Endothelial cell (in vitro differentiated cells): ENCODE measurements around the gene DNAH8. TPM values are rescaled to one million over a fixed set of nuclear protein-coding genes. Genes with fewer than 3 reads are reported as not detected.

ENCODE experiments used
- DNase-seq: peaks from one replicate; pipeline ENCODE4 v3.0.0; 2021; ENCODE audit warnings: low spot score
- H3K27ac Mint-ChIP-seq: one replicate; pipeline ENCODE4 v1.8.0; 2021; ENCODE audit warnings: mixed read lengths, inconsistent platforms; ENCODE audit not compliant: unreplicated experiment
- H3K27me3 Mint-ChIP-seq: one replicate; pipeline ENCODE4 v1.8.0; 2021; ENCODE audit warnings: mild to moderate bottlenecking, moderate library complexity, mixed read lengths, inconsistent platforms; ENCODE audit not compliant: unreplicated experiment
- H3K36me3 Mint-ChIP-seq: one replicate; pipeline ENCODE4 v1.8.0; 2021; ENCODE audit warnings: mild to moderate bottlenecking, low read depth, mixed read lengths, inconsistent platforms; ENCODE audit not compliant: unreplicated experiment
- H3K4me1 Mint-ChIP-seq: one replicate; pipeline ENCODE4 v1.8.0; 2021; ENCODE audit warnings: mild to moderate bottlenecking, mixed read lengths, inconsistent platforms; ENCODE audit not compliant: unreplicated experiment
- H3K4me3 Mint-ChIP-seq: one replicate; pipeline ENCODE4 v1.8.0; 2021; ENCODE audit warnings: mild to moderate bottlenecking, mixed read lengths, inconsistent platforms; ENCODE audit not compliant: unreplicated experiment
- H3K9me3 Mint-ChIP-seq: one replicate; pipeline ENCODE4 v1.8.0; 2021; ENCODE audit warnings: mixed read lengths, inconsistent platforms; ENCODE audit not compliant: unreplicated experiment
- total RNA-seq: library from RNA; stranded (reverse); fragmentation: NEBNext Ultra II Directional; extraction: Animal tissue kit (Norgen Biotek cat#: 25700); gene quantifications from one replicate; pipeline ENCODE4 v1.2.1, GENCODE V29; 2021; ENCODE audit not compliant: unreplicated experiment
- TF ChIP-seq, protein P1 (sequence below): fragments of 200-600 bp; sonication (generic); IDR thresholded peaks from one replicate; pipeline ENCODE4 v1.5.0; 2021; ENCODE audit warnings: antibody characterized with exemption; ENCODE audit not compliant: unreplicated experiment

The DNAH8 gene
- total RNA-seq, 1 donor from 2014 or later, result 0.05 TPM

DNA sequence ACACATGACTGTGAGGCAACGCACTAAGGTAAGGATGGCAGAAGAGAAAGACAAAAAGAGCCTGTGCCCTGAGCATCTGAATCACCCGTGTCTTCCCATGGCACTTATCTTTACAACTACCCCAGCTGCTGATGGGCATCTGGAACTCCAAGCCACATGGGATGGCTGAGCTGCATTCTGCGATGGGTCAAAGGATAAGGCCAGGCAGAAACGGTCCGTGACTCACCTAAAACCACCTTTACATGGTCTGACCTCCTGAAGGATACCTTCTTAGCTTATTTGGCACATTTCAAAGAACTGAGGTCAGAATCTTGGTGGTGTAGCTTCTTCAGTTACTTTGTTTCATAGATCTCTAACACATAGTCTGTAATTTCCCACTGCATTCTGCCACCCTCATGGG, 99.7 kb downstream of the DNAH8 start:
- TF ChIP-seq, protein P1, sequence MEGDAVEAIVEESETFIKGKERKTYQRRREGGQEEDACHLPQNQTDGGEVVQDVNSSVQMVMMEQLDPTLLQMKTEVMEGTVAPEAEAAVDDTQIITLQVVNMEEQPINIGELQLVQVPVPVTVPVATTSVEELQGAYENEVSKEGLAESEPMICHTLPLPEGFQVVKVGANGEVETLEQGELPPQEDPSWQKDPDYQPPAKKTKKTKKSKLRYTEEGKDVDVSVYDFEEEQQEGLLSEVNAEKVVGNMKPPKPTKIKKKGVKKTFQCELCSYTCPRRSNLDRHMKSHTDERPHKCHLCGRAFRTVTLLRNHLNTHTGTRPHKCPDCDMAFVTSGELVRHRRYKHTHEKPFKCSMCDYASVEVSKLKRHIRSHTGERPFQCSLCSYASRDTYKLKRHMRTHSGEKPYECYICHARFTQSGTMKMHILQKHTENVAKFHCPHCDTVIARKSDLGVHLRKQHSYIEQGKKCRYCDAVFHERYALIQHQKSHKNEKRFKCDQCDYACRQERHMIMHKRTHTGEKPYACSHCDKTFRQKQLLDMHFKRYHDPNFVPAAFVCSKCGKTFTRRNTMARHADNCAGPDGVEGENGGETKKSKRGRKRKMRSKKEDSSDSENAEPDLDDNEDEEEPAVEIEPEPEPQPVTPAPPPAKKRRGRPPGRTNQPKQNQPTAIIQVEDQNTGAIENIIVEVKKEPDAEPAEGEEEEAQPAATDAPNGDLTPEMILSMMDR, result no peak
- H3K27me3 Mint-ChIP-seq, result peaks cover 4% of the 10 kb centered on the region
- H3K36me3 Mint-ChIP-seq, result no peaks in the 10 kb centered on the region
- DNase-seq, result no peak
- H3K4me3 Mint-ChIP-seq, result no peak overlapping the region
- H3K27ac Mint-ChIP-seq, result no peak overlapping the region
- H3K4me1 Mint-ChIP-seq, result no peaks in the 10 kb centered on the region
- no peaks in the 10 kb centered on the region for H3K9me3 Mint-ChIP-seq

DNA sequence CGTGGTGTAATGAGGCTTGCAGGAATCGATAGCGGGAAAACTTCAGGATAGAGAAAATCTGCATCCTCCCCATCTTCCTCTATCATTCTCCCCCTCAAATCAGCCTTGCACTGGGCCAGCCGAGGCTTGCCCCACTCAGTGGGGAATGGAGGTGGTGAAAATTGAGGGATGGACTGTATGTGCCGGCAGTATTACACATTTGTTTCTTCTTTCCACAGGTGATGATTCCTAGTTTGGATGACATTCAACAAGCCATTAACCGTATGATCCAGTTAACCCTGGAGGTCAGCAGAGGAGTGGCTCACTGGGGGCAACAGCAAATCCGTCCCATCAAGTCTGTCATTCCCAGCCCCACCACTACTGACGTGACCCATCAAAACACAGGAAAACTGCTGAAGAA, 100.1 kb downstream of the DNAH8 start:
- Mint-ChIP-seq H3K36me3 (no peaks in the 10 kb centered on the region), H3K9me3 (no peaks in the 10 kb centered on the region), H3K27ac (no peak overlapping the region), H3K4me1 (no peaks in the 10 kb centered on the region), H3K4me3 (no peak overlapping the region), H3K27me3 (peaks cover 1% of the 10 kb centered on the region)
- no peak for DNase-seq
- TF ChIP-seq, protein P1, result no peak

DNA sequence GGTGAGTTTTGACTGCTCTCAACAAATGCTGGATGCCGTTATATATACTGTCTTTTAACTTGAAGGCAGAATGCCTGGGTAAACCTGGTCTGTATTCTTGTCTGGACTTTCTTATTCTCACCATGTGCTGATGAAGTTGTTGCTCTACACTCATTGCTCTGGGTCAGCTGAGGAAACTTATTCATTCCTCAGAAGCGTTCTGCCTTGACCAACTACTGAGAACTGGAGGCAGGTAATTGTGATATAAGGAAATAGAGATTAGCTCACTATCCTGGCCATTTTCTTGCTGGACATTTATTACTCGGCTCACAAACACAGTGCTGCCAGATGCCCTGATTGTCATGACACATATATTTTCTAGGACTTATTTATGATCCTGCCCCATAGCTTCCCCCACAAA, 103.6 kb downstream of the DNAH8 start:
- Mint-ChIP-seq H3K27me3 (no peaks in the 10 kb centered on the region), H3K9me3 (no peaks in the 10 kb centered on the region), H3K4me1 (no peaks in the 10 kb centered on the region), H3K27ac (no peak overlapping the region), H3K36me3 (no peaks in the 10 kb centered on the region), H3K4me3 (no peak overlapping the region)
- TF ChIP-seq, protein P1, result no peak
- DNase-seq, result no peak

DNA sequence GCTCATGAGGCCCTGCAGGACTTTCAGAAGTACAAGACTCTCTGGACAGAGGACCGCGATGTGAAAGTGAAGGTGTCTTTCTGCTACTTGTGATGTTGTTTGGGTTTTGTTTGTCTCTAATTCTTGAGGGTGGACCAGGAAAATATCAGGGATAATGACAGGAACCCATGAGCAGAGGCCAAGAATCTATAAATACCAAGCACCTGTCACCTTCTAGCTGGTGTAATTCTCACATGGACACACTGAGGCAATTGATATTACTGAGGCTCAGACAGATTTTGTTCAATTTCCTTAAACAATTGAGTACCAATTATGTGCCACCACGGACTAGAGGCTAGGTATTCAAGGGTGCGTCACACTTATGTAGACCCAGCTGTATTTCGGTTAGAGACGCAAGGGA, 107.9 kb downstream of the DNAH8 start:
- TF ChIP-seq, protein P1, result no peak
- Mint-ChIP-seq H3K27ac (no peak overlapping the region), H3K9me3 (no peaks in the 10 kb centered on the region), H3K27me3 (no peaks in the 10 kb centered on the region), H3K36me3 (no peaks in the 10 kb centered on the region), H3K4me1 (no peaks in the 10 kb centered on the region), H3K4me3 (no peak overlapping the region)
- no peak for DNase-seq

DNA sequence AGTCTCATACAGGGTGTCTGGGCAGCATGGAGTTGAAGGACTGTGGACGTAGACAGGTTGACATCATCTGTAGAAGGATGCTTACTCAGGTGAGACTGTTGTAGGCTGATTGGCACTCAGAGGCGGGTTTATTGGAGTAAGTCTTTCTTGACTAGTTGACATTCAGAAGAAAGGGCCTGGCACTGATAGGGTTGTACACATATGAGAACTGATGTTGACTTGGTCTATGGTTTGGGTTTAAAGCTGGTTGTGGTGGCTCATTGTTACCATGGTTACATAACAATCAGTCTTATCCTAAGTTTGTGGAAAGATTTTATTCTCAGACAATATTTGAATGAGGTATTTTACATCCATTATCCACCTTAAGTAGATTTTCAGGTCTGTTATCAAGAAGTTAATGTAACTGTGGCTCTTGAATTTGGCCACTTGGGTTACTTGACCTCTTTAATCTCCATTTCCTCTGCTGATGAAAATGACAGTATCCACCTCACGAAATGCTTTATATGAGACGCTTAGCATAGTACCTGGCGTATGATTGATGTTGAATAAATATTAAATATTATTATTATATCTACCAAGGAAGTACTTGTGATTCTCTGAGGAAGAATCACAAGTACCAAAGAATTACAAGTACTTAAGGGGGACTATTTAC, 109.3 kb downstream of the DNAH8 start:
- Mint-ChIP-seq H3K27me3 (no peaks in the 10 kb centered on the region), H3K36me3 (no peaks in the 10 kb centered on the region), H3K4me1 (no peaks in the 10 kb centered on the region), H3K9me3 (no peaks in the 10 kb centered on the region), H3K4me3 (no peak overlapping the region), H3K27ac (no peak overlapping the region)
- TF ChIP-seq, protein P1, result no peak
- no peak for DNase-seq
